Stimulated activated naive CD8-positive, alpha-beta T cell treated with anti-CD3 and anti-CD28 coated beads, Interleukin-15, Interleukin-2, amounts not matched to agents 100 U/mL and 50 U/mL, for 24 hours (primary cell): ENCODE measurements around the gene AP3B1.
"Not testable (repeated sequence)": the region's sequence is repeated elsewhere in the genome, so short reads cannot be mapped to it uniquely, and the experiment has no call there.

Experiments used
- ATAC-seq: fragments of 150-1000 bp; cut with Tn5 transposase; one replicate; pipeline ENCODE4 v1.10.0; 2021
- DNase-seq: peaks from one replicate; pipeline ENCODE4 v3.0.0; 2021

Gene AP3B1

DNA sequence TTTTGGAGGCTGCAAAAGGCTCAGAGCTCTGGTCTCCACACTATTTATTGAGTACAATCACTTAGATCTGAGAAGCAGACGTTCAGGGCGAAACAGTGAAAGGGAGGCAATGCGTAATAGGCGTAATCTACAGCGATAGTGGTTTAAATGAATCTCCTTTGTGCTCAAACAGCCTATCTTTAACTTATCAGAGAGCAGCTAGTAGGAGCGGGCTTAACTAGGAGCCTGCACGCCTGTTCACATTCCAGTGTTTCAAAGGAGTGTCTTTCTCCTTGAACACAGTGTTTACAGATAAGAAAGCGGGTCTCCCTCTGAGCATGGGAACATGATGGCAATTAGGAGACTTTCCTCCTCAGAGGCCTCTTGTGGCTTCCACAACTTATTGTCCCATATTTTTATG, 49.4 kb downstream of the AP3B1 start:
- no peak for DNase-seq

DNA sequence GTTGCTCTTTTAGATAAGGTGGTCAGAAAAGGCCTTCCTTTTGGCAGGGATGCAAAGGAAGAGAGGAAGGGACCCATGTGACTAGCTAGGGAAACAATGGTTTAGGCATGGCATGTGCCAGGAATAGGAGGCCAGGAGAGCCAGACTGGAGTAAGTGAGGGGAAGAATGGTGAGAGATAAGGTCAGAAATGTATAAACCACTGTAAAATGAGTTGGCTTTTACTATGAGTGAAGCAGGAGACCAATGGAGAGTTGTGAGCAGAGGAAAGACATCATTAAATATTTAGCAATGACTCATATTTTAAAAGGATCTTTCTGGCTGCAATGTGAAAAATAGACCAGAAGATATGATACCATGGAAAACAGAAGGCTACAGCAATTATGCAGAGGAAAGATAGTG, 50.9 kb downstream of the AP3B1 start:
- ATAC-seq, result no peak
- DNase-seq, result no peak

More for the DNA sequence above, 49.4 kb downstream of the AP3B1 start:
- no peak for ATAC-seq

DNA sequence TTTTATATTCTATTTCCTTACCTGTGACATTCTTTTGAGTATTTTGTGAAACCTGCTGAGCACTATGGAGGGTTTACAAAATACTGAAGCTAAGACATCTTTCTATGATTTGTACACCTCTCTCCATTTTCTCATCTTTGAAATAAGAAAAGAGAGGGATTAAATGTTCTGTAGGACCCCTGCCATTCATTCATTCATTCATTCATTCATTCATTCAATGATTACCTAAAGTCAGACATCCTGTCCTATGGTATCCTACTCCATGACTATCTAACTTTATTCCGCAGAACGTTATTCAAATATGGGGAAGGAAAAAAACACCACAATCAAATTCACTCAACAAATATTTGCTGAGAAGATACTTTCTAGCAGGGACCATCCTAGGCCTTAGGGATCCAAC, 51.4 kb downstream of the AP3B1 start:
- no peak for ATAC-seq
- no peak for DNase-seq

DNA sequence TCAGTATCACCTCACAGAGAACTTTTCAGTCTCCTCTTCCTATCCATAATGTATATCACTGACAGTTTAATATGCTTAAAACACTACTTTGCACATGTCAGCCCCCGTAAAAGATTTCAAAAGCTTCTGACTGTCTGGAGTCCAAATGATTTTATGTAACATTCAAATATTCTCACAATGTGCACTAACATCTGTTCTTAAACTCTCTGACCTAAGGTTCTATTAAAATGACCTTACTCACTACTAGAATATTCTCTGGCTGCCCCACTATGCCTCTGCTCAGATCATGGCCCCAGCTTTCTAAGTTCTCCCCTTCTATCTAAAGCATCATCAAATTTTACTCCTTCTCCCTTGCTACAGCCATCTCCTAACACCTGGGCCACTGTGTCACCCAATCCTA, 52.5 kb downstream of the AP3B1 start:
- ATAC-seq (no peak), DNase-seq (no peak)

DNA sequence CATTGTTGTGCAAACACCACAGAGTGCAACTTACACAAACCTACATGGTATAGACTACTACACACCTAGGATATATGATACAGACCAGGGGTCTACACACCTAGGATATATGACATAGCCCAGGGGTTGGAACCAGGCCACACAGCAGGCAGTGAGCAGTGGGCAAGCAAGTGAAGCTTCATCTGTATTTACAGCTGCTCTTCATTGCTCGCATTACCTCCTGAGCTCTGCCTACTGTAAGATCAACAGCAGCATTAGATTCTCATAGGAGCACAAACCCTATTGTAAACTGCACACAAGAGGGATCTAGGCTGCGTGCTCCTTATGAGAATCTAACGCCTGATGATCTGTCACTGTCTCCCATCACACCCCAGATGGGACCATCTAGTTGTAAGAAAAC, 56.6 kb downstream of the AP3B1 start:
- no peak for ATAC-seq
- no peak for DNase-seq

DNA sequence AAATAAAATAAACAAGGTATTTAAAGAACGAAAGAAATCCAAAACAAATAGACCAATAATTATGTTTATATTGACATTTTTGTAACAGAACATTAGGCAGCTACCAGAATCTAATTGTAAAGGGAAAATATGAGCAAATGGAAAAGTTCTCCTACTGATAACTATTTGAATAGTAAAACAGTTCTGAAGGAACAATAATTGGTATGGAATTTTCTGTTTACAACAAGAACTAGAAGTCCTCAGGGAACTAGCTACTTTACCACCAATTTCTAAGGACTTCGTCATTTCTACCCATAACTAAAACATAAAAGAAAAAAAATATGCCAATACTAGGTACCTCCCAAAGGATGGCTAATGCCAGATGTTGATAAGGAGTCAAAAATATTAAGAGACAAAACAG, 58.5 kb downstream of the AP3B1 start:
- DNase-seq, result no peak
- no peak for ATAC-seq

DNA sequence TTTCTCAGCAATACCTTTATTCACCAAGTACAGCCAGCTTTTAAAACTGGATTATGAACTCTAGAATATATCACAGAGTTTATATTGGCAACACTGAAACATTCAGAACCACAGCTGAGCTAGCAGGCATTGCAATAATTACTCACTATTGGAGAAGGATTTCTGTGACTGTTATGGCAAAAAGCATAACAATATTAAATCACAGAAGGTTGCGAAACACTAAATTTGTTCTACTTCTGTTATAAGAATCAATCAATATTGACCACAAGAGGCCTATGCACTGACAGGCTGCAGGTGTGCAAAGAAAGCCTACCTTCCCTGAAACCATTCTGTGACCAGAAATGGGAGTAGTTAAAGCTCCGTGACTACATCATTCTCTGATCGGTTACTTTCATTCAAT, 59.2 kb downstream of the AP3B1 start:
- no peak for ATAC-seq
- DNase-seq, result no peak

DNA sequence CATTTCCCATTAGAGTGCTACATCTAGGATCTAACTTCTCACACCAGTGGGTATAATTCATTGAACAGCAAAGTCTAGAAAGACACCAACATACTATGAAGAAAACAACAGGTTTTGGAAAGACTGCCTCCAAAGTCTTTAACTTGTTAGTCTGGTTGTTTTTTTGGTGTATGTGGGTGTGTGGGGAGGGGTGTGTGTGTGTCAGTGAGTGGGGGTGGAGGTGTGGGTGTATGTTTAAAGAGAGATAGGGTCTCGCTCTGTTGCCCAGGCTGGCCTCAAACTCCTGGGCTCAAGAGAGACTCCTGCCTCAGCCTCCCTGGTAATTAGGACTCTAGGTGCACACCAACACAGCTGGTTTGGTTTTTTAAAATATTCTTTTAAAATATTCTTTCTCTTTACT, 59.7 kb downstream of the AP3B1 start:
- no peak for DNase-seq
- ATAC-seq, result no peak

DNA sequence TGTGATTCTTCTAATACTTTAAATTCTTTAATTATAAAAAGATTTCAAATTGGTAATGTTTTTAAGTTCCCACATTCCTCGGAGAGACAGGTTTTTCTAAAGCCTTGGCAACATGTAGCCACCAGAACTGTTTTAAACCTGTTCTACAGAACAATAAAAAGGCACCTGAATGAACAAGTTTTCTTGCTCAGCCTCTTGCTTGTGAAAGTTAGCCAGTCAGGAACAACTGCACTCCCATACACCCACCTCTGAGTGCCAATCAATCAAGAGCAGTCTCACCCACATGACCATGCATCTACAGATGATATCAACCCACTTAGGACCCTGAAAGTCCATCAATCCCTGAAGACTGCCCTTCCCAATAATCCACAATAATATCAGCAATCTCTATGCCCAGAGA, 62.3 kb downstream of the AP3B1 start:
- DNase-seq, result no peak
- ATAC-seq, result no peak

DNA sequence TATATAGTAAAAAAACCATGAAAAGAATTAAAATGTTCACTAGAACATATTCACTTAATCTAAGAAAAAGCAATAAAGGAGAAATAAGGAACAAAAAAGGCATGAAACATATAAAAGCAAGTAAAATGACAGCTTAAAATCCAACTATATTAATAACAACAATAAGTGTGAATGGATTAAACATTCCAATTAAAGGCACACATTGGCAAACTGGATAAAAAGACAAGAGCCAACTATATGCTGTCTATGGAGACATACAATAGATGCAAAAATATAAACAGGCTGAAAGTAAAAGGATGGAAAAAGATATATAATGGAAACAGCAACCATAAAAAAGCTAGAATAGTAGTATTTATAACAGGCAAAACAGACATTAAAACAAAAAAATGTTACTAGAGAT, 70.1 kb downstream of the AP3B1 start:
- no peak for DNase-seq

DNA sequence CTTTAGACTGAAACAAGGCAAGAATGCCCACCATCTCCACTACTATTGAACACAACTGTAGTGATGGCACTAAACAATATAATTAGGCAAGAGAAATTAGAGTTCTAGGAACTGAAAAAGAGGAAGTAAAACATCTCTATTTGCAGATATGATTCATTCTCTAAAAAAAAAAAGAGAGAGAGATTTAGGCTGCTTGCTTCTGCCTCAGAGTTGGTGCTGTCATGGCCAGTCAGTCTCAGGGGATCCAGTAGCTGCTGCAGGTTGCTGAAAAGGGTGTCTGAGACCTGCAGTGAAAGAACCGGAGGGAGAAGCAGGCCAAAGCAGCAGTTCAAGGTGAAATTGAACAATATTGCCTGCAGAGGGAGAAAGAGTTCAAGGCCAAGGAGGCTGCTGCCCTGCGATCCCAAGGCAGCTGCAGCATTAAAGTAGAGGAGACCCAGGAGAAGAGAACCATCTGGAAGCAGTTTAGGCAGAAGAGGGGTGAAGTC, 72.5 kb downstream of the AP3B1 start:
- DNase-seq (peak; percentile 4), ATAC-seq (peak; percentile 71)

More for the DNA sequence above, 70.1 kb downstream of the AP3B1 start:
- no peak for ATAC-seq

DNA sequence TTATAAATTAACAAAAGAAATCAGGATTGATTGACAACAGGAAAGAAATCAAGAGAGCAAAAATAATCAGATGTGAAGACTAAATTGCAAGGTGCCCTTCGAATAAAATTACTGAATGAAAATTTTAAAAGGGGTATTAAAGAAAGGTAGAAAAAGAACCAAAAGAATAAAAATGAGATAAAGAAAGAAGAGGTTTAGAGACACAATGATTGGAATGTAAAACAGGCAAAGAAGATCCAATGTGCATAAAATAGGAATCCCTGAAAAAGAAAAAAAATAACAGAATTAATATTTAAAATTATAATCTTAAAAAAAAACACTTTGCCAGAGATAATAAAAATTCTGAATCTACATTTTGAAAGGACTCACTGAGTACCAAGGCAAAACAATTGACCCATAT, 73.0 kb downstream of the AP3B1 start:
- ATAC-seq (no peak), DNase-seq (no peak)

DNA sequence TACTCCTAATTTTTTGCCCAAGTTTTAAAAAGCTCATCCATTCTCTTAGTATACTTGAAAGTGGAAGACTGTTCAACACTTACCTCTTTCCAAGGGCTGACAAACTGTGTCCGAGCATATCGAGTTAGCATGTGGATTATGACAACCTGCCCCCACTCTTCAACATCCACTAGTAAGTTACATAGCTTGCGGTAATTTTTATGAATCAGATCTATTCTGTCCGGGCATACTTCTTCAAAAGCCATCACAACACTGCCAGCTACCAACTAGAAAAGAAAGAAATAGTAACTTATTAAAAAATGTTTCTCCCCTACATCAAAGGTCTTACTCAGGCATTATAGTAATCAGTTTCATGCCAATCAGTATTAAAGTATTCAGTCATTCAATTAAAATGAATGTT, 78.5 kb downstream of the AP3B1 start:
- DNase-seq, result no peak
- no peak for ATAC-seq

DNA sequence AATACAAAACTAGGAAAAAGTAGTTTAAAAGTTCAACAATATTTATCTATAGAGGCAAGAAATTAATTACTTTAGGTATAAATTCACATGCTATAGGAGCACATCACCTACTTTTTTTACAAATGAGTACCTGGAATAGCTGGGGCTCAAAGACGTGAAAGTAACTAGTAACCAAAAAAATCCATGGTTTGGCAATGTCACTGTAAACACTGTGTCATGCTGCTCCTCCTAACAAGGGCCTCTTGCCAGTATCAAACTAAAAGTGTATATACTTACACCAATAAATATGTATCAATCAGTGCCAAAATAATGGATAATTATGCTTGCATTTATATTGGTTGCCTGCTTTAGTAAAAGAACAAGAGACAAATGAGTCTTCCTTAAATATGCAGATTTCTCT, 78.9 kb downstream of the AP3B1 start:
- ATAC-seq, result no peak
- DNase-seq, result no peak

DNA sequence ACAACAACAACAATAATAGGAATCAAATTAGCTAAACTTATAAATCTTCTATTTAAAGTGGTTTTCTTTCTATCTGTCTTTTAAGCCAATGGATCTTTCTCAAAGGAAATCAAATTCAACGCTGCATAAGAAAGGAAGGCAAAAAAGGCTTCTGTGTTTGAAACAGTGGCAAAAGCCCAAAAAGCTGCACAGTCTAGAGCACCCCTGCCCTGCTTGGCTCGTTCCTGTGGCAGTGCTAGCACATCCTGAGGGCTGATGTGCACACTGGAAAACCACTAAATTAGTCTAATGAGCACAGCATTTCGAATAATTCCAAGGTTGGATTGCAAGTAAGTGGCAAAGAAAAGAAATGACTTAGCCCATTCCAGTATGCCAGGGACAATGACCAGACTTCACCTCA, 80.7 kb downstream of the AP3B1 start:
- DNase-seq (no peak), ATAC-seq (no peak)

DNA sequence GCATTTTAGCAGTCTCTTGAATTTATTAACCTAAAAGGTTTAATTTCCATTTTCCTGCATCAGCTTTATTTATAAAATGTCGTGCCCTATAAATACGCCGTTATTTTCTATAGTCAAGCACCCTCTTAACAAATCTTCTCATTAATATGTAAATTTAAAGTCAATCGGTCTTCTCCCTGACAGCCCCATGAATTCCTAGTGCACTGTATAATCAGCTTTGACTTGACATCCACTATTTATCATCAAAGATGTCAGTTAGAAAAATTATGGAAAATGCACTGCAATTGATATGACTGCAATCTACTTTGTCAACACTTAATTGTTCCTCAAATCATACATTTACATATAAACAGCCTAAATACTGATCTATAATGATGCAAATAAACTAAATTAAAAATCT, 83.4 kb downstream of the AP3B1 start:
- DNase-seq (no peak), ATAC-seq (no peak)

DNA sequence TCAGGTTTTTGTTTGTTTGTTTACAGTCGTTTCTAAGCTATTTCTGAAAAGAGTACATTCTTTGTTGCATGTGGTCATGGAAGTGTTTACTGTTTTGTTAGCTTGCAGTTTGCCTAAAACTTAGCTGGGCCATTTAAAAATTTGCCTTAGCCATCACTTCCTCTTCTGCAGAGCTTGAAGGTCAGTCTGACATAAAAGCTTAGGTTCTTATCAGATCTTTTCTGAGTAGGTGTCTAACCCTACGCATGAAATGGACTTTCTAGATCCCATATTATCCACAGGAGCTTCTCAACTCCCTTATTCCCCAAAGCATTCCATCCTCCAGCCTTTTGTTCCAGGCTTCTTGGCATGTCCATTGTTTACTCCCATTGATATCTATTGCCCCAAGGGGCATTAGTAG, 90.3 kb downstream of the AP3B1 start:
- DNase-seq (no peak), ATAC-seq (no peak)

DNA sequence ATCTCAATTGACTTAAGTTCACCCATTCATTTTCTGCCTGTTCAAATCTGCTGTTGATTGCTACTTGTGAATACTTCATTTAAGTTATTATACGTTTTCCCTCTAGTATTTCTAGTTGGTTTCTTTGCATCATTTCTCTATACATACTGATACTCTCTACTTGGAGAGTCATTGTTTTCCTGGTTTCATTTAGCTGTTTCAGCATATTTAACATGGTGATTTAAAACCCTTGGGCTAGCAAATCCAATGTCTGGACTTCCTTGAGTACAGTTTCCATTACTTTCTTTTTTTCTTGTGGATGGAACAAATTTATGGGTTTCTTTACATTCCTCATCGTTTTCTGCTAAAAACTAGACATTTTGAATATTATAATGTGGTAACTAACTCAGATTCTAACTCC, 90.7 kb downstream of the AP3B1 start:
- no peak for ATAC-seq

DNA sequence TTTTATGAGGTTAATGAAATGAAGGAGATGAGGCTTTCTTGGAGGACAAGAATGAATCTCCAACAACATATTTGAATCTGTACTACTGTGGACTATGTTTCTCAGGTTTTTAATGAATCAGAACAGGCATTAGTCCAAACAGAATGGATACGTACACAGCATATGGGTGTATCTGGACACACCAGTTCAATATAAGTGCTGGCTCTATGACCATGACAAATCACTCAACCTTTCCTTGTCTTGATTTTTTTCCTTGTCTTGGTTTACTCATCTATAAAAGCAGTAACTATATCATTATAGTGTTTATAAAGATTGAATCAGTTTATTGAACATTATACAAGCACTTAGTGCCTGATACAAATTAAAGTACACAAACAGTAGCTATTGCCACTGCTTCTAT, 104.1 kb downstream of the AP3B1 start:
- no peak for DNase-seq
- ATAC-seq, result no peak

More for the DNA sequence above, 90.7 kb downstream of the AP3B1 start:
- DNase-seq, result no peak

DNA sequence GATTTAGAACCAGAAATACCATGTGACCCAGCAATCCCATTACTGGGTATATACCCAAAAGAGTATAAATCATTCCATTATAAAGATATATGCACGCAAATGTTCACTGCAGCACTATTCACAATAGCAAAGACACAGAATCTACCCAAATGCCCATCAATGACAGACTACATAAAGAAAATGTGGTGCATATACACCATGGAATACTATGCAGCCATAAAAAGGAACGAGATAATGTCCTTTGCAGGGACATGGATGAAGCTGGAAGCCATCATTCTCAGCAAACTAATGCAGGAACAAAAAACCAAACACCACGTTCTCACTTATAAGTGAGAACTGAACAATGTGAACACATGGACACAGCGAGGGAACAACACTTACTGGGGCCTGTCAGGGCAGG, 105.8 kb downstream of the AP3B1 start:
- not testable (repeated sequence) for DNase-seq, ATAC-seq

DNA sequence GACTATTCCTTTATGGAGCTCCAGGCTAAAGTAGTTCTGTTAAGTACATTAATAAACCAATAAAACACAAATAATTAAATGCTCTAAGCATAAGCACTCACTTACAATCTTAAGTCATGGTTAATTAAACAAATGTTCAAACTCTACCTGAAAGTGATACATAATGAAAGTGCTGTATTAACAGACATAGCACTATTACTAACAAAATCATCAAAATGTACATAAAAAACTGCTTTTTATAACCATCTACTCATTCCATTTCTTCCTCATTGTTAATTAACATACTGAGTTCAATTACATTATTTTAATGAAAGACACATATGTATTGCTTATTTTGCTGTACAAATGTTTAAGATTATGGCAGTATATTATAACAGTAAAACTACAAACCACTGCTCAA, 107.3 kb downstream of the AP3B1 start:
- DNase-seq (no peak), ATAC-seq (no peak)

DNA sequence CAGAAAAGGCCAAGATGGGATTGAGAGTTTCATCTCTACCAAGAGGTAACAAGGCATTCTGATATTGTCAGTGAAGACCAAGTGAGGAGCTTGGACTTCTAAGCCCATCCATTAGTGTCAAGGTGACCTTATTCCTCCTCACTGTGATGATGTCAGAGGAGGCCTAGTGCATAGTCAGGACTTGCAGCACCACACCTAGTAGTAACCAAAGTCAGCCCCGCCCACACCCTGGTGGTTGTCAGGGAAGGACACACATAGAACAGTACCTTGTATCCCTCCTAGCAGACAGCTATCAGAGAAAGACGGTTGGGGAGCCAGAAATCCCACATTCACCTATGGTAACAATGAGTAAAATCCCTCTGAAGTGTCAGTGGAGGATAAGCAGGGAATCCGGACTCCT, 111.7 kb downstream of the AP3B1 start:
- ATAC-seq, result peak; percentile 36
- peak; percentile 19 for DNase-seq

DNA sequence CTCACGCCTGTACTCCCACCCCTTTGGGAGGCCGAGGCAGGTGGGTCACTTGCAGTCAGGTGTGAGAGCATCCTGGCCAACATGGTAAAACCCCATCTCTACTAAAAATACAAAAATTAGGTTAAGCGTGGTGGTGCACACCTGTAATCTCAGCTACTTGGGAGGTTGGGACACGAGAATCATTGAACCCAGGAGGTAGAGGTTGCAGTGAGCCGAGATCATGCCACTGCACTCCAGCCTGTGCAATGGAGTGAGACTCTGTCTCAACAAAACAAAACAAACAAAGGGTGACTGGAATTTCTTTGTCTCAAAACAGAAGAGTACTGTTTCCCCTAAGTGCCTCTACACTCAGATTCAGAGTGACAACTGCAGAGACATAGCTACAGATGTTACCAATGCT, 116.1 kb downstream of the AP3B1 start:
- DNase-seq (no peak), ATAC-seq (no peak)

DNA sequence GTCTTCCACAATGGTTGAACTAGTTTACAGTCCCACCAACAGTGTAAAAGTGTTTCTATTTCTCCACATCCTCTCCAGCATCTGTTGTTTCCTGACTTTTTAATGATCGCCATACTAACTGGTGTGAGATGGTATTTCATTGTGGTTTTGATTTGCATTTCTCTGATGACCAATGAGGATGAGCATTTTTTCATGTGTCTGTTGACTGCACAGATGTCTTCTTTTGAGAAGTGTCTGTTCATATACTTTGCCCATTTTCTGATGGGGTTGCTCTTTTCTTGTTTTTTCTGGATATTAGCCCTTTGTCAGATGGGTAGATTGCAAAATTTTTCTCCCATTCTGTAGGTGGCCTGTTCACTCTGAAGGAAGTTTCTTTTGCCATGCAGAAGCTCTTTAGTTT, 124.2 kb downstream of the AP3B1 start:
- ATAC-seq, DNase-seq: not testable (repeated sequence)

DNA sequence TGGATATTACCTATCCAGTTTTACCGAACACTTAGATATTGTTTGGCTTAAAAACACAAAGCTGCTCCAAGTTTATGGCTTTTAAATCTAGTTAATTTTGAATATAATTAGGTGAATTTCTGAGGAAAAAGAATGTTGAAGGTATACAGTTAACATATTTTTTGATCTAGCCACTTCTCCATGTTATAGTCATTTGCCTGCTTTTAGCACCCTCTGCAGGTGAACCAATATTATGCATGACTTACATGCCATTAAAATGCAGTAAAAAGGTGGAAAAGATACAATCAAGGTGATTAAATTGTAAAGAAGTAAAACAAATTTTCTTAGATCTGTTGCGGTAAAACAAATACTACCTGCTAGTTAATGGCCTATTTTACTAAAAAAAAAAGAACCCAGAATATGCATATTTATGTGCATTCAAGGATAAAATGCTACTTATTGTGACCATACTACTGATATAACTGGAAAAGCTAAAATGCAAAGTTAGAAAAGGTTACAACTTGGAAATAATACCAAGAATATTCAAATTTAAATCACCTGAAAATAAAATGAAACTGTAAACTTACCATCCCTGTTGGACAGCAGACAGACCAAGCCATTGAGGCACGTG, 132.1 kb downstream of the AP3B1 start:
- no peak for ATAC-seq
- no peak for DNase-seq
